ENCODE results near the gene AHNAK.

- TF ChIP-seq POLR2A (IDR thresholded peaks at IDR 0.05) (no peak), CTCF (IDR thresholded peaks at IDR 0.05) (no peak)
These were observed 141.7 kb downstream of the AHNAK start for GRCh38 chr11:62404901-62405300.
